ENCODE measurements around the gene PPOX. TPM values are rescaled to one million over a fixed set of nuclear protein-coding genes. Genes with fewer than 3 reads are reported as not detected.

PPOX gene
- total RNA-seq, 1 experiment from 2014 or later: 24.2 TPM

DNA sequence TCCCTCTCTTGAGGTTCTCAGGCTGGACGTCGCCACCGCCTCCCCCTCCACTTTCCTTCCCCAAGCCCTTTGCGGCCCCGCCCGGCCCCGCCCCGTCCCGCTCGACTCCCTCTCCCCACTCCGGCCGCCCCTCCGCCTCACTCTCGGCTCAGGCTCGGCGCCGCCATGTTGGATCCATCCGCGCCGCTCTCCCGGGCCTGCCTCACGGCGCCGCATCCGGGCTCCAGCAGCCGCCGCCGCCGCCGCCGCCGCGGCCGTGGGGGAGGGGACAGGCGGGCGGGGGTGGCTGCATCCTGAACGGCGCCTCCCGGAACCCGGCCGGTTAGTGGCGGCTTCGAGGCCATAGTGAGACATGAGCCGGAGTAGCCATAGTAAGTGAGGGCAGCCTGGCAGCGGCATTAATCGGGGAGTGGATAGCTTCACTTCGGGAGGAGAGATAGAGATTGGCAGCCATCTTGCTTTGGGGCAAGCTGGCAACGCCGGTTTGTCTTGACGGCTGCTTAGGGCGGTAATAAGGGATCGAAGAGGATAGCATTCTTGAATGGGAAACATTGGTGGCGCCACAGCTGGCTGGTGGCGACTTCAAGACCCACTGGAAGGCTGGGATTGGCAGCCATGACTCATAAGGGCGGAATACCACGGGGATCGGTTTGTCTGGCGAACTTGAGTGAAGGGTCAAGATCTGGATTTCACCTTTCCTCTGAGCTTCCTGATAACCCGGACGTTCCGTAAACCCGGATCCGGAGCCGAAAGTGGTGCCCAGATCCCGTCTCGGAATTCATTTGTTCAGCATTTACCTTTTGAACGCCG, 33.6 kb upstream of the PPOX start, which contains the start of gene DEDD:
Gene DEDD (minus strand): TSS at position 258 of the 810 bp plus-strand sequence. CDS start 8,205 bp downstream, outside the sequence.
- Histone ChIP-seq H3K79me2 (ENCODE audit: insufficient read depth, low read length) (peaks cover 56% of the 10 kb centered on the region), H4K20me1 (ENCODE audit: insufficient read depth) (no peaks in the 10 kb centered on the region), H3K27me3 (ENCODE audit: insufficient read depth, low read length) (no peaks in the 10 kb centered on the region), H2AFZ (ENCODE audit: low read depth, low read length, poor library complexity, severe bottlenecking) (no peak within 1 kb of the TSS), H3K4me3 (replicated peaks in 1 of 2; ENCODE audit: low read depth in 1 of 2, low read length in 2 of 2) (peak within 1 kb of the TSS; percentile 81 to 85), H3K9me2 (ENCODE audit: insufficient read depth) (no peaks in the 10 kb centered on the region), H3K4me1 (ENCODE audit: control insufficient read depth in 1 of 2, insufficient read depth in 2 of 2, low read length in 2 of 2) (peaks cover 10 to 20% of the 10 kb centered on the region in 2 experiments; a peak in 3 of 4 replicates), H3K9me3 (ENCODE audit: control insufficient read depth in 1 of 2, insufficient read depth in 1 of 2, low read depth in 1 of 2, low read length in 2 of 2) (no peaks in the 10 kb centered on the region), H3K9ac (ENCODE audit: low read length) (peak within 1 kb of the TSS; percentile 81), H3K36me3 (ENCODE audit: control insufficient read depth in 1 of 2, insufficient read depth in 2 of 2, low read length in 2 of 2) (peaks cover 16% of the 10 kb centered on the region in 2 experiments; a peak in 3 of 4 replicates), H3K27ac (ENCODE audit: low read depth, low read length) (peak within 1 kb of the TSS; percentile 91), H3K4me2 (ENCODE audit: low read length) (peak within 1 kb of the TSS; percentile 89)
- BruUV-seq (replicated peaks): no TSS peak
- RAD21 ChIA-PET (ENCODE audit: low non-redundant PET in 1 of 2, low total read pairs in 2 of 2, uncharacterized antibody in 2 of 2, unreplicated experiment in 2 of 2): interaction anchor here in 1 of 2 experiments (1.2 kb wide), 1 partner anchor 15 kb away, joined by 3 read pairs; the partner anchor contains the start of genes NIT1 and PFDN2
- intact Hi-C loops (cut with micrococcal nuclease): loop anchor here (2.0 kb wide), 1 partner anchor 14 kb away; the partner anchor contains the start of genes NIT1 and PFDN2
- ATAC-seq: peak; percentile 86
- POLR2A ChIA-PET: interaction anchor here (0.9 to 2.6 kb wide), 14 partner anchors 11 to 135 kb away, joined by 3 to 16 read pairs (median 4); partner anchors contain the start of genes F11R, NIT1, PFDN2 and PPOX
- DNase-seq (ENCODE audit: low read depth, low spot score): peak; percentile 98
- CTCF ChIA-PET: interaction anchor here (1.0 to 1.4 kb wide), 4 partner anchors 15 to 93 kb away, joined by 3 to 7 read pairs (median 4); partner anchors contain the start of genes NIT1, PFDN2, PPOX and TOMM40L
- TF ChIP-seq ZNF274 (IDR thresholded peaks at IDR 0.05; ENCODE audit: low read depth, low read length) (no peak), EZH2 (IDR thresholded peaks at IDR 0.05) (no peak), TCF7L2 (IDR thresholded peaks at IDR 0.05; ENCODE audit: borderline replicate concordance, extremely low read depth, insufficient read depth, insufficient read length) (no peak), SIN3A (IDR thresholded peaks at IDR 0.05; ENCODE audit: low read depth) (no peak; the same call in 1 of the 2 replicates), RAD21 (IDR thresholded peaks at IDR 0.05; ENCODE audit: low read depth) (no peak), ELF1 (IDR thresholded peaks at IDR 0.05; ENCODE audit: borderline replicate concordance, low read depth) (peak; percentile 49; the same call in 1 of the 2 replicates), SRF (IDR thresholded peaks at IDR 0.05; ENCODE audit: low read depth) (no peak), EGR1 (IDR thresholded peaks at IDR 0.05; ENCODE audit: low read depth) (peak; percentile 94), FOSL1 (IDR thresholded peaks at IDR 0.05; ENCODE audit: low read depth) (peak; percentile 60; the same call in 1 of the 2 replicates), POLR2A (IDR thresholded peaks at IDR 0.05; ENCODE audit: borderline replicate concordance, extremely low read depth, insufficient read depth, insufficient read length) (peak; percentile 31), POLR2AphosphoS5 (IDR thresholded peaks at IDR 0.05; ENCODE audit: low read depth, low read length) (peak; percentile 44), EZH2phosphoT487 (IDR thresholded peaks at IDR 0.05; ENCODE audit: borderline replicate concordance) (no peak)
- TF ChIP-seq, protein P1, sequence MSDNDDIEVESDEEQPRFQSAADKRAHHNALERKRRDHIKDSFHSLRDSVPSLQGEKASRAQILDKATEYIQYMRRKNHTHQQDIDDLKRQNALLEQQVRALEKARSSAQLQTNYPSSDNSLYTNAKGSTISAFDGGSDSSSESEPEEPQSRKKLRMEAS (IDR thresholded peaks at IDR 0.05): peak; percentile 39
- TF ChIP-seq, protein P2, sequence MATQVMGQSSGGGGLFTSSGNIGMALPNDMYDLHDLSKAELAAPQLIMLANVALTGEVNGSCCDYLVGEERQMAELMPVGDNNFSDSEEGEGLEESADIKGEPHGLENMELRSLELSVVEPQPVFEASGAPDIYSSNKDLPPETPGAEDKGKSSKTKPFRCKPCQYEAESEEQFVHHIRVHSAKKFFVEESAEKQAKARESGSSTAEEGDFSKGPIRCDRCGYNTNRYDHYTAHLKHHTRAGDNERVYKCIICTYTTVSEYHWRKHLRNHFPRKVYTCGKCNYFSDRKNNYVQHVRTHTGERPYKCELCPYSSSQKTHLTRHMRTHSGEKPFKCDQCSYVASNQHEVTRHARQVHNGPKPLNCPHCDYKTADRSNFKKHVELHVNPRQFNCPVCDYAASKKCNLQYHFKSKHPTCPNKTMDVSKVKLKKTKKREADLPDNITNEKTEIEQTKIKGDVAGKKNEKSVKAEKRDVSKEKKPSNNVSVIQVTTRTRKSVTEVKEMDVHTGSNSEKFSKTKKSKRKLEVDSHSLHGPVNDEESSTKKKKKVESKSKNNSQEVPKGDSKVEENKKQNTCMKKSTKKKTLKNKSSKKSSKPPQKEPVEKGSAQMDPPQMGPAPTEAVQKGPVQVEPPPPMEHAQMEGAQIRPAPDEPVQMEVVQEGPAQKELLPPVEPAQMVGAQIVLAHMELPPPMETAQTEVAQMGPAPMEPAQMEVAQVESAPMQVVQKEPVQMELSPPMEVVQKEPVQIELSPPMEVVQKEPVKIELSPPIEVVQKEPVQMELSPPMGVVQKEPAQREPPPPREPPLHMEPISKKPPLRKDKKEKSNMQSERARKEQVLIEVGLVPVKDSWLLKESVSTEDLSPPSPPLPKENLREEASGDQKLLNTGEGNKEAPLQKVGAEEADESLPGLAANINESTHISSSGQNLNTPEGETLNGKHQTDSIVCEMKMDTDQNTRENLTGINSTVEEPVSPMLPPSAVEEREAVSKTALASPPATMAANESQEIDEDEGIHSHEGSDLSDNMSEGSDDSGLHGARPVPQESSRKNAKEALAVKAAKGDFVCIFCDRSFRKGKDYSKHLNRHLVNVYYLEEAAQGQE (IDR thresholded peaks at IDR 0.05; ENCODE audit: low read depth): no peak
- TF ChIP-seq, protein P3, sequence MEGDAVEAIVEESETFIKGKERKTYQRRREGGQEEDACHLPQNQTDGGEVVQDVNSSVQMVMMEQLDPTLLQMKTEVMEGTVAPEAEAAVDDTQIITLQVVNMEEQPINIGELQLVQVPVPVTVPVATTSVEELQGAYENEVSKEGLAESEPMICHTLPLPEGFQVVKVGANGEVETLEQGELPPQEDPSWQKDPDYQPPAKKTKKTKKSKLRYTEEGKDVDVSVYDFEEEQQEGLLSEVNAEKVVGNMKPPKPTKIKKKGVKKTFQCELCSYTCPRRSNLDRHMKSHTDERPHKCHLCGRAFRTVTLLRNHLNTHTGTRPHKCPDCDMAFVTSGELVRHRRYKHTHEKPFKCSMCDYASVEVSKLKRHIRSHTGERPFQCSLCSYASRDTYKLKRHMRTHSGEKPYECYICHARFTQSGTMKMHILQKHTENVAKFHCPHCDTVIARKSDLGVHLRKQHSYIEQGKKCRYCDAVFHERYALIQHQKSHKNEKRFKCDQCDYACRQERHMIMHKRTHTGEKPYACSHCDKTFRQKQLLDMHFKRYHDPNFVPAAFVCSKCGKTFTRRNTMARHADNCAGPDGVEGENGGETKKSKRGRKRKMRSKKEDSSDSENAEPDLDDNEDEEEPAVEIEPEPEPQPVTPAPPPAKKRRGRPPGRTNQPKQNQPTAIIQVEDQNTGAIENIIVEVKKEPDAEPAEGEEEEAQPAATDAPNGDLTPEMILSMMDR (IDR thresholded peaks at IDR 0.05 in 2 of 3, conservative IDR thresholded peaks at IDR 0.05 in 1 of 3; ENCODE audit: borderline replicate concordance in 1 of 3, insufficient read depth in 1 of 3, low read depth in 2 of 3, low read length in 2 of 3): no peak
- TF ChIP-seq, protein P4, sequence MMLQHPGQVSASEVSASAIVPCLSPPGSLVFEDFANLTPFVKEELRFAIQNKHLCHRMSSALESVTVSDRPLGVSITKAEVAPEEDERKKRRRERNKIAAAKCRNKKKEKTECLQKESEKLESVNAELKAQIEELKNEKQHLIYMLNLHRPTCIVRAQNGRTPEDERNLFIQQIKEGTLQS (IDR thresholded peaks at IDR 0.05): no peak
- TF ChIP-seq, protein P5, sequence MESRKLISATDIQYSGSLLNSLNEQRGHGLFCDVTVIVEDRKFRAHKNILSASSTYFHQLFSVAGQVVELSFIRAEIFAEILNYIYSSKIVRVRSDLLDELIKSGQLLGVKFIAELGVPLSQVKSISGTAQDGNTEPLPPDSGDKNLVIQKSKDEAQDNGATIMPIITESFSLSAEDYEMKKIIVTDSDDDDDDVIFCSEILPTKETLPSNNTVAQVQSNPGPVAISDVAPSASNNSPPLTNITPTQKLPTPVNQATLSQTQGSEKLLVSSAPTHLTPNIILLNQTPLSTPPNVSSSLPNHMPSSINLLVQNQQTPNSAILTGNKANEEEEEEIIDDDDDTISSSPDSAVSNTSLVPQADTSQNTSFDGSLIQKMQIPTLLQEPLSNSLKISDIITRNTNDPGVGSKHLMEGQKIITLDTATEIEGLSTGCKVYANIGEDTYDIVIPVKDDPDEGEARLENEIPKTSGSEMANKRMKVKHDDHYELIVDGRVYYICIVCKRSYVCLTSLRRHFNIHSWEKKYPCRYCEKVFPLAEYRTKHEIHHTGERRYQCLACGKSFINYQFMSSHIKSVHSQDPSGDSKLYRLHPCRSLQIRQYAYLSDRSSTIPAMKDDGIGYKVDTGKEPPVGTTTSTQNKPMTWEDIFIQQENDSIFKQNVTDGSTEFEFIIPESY (IDR thresholded peaks at IDR 0.05; ENCODE audit: extremely low read depth, insufficient replicate concordance, low read length): peak; percentile 36
